GM21528 (cell line): ENCODE measurements around the gene UCN3.
"Not testable (repeated sequence)": the region's sequence is repeated elsewhere in the genome, so short reads cannot be mapped to it uniquely, and the experiment has no call there.

Experiments
- ATAC-seq: cut with Tn5 transposase; IDR thresholded peaks from one replicate; pipeline ENCODE4 v1.9.1; 2021; ENCODE audit warnings: mild to moderate bottlenecking, moderate library complexity; ENCODE audit not compliant: unreplicated experiment, low FRiP score

Gene UCN3

GRCh38 chr10:5402798-5403197, 38.0 kb downstream of the UCN3 start:
- no peak for ATAC-seq

DNA sequence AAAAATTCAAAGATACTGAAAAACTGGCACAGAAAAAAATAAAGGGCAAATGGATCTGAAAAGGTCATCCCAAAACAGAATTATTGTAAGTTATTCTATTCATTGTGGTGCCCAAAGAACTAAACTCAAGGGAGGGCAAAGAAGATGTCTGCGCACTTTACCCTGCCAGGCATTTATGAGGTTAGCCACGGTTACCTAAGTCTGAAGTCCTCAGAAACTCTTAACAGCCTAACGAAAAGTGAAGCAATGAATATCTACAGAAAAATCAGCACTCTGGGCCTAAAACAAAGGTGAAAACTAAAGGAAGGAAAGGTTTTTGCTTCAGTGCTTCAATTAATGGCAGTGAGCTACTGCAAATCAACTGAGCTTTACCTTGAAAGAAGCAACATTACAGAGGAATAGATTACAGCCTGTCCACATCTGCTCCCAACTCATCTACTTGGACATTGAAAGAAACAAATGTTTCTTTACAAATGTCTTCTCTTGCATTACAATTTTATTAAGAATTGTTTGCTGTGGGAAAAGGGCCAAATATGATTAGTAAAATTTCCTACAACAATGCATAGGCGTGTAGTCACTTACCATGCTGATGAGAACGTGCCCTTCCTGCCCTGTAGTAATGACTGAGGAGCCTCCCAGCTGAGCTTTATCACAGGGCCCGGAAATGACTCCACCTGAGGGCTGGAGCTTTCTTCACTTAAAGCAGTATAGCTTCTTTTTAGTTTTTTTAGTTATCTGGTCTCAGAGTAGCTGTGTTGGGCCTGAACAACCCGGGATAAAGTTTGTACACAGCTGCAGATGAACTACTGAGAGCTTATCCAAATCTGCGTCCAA, 39.7 kb downstream of the UCN3 start, which contains the start of gene TUBAL3:
TSS of gene TUBAL3 (minus strand) at position 621 of the 834 bp plus-strand sequence. CDS start at position 585, 36 bp downstream.
- ATAC-seq: no peak

- ATAC-seq: no peak
Observed at GRCh38 chr10:5406918-5407317, 42.2 kb downstream of the UCN3 start.

GRCh38 chr10:5410787-5411186, 46.0 kb downstream of the UCN3 start:
- ATAC-seq: not testable (repeated sequence)

- ATAC-seq: peak; percentile 14
Observed at GRCh38 chr10:5411941-5412276, 47.1 kb downstream of the UCN3 start.

GRCh38 chr10:5412277-5412941, 47.6 kb downstream of the UCN3 start, which contains the start of gene NET1:
NET1 (plus strand) TSS chr10:5412557; CDS start chr10:5412693, 136 bp downstream.
- peak; percentile 98 for ATAC-seq

GRCh38 chr10:5413012-5413938, 48.5 kb downstream of the UCN3 start:
- no peak for ATAC-seq

DNA sequence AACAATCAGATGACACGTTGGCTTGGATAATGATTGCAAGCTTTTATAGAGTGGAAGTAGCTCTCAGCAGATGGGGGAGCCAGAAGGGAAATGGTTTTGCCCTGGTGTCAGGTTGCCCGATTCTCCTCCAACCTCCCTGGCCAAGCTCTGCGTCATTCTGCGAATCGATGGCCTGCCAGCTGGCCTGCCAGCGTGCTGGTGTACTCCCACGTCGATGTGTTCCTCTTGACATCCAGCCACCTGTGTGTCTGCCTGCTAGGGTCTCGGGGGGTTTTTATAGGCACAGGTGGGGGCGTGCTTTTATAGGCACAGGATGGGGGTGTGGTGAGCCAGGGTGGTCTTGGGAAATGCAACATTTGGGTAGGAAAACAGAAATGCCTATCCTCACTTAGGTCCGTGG, 52.2 kb downstream of the UCN3 start:
- ATAC-seq: no peak

GRCh38 chr10:5418584-5418983, 53.8 kb downstream of the UCN3 start:
- ATAC-seq: no peak

DNA sequence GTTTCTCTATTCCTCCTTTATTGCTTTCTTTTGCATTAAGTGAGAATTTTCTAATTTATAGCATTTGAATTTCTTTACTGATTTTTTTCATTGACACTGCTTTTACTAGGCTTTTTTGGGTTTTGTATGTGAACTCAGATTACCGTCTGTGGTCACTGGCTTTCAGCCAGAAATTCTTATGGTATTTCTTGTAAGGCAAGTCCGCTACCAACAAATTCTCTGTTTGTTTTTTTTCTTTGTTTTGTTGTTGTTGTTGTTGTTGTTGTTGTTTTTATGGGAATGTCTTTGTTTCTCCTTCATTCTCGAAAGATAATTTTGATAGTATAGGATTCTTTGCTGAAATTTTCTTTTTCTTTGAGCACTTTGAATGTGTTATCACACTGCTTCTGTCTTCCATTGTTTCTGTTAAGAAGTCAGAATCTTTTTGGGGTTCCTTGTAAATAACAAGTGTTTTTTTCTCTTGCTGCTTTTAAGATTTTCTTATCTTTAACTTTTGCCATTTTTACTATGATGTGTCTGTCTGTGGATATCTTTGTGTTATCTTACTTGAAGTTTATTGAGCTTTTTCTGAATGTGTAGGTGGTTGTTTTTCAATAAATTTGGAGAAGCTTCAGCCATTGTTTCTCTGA, 54.8 kb downstream of the UCN3 start:
- ATAC-seq: no peak

DNA sequence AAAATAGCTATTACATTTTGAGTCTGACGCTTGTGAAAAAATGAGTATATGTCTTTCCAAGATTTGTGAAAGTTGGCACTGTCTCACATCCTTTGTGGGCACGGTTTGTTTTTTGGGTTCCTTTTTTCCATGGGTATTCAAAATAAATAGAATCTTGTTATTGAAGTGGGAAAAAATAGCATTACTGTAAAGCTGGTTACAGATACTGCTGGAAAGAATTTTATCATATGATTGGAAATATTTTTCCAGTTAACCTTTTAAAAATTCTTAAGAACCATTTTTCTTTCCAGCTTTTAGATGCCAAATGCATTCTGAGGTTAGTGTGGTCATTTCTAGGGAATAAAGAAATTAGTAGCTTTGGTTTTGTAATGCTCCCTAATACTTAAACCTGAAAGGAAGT, 59.0 kb downstream of the UCN3 start:
- ATAC-seq: no peak
